GM12892 (cell line): ENCODE results near the gene TRIM72.

Experiments
- POLR2AphosphoS5 ChIP-seq: IDR thresholded peaks from 2 replicates; pipeline ENCODE4 v1.6.1; 2011; ENCODE audit warnings: low read depth, low read length, control low read depth
- TAF1 ChIP-seq: IDR thresholded peaks from 2 replicates; pipeline ENCODE4 v1.6.1; 2011; ENCODE audit warnings: low read depth, mild to moderate bottlenecking, control low read depth, low read length, borderline replicate concordance

GRCh38 chr16:31219154-31219741 lies 5.3 kb downstream of the TRIM72 start:
- no peak for TF ChIP-seq POLR2AphosphoS5
- TF ChIP-seq TAF1, result no peak
